A549 (cell line): ENCODE measurements around the gene PCNT. TPM values are rescaled to one million over a fixed set of nuclear protein-coding genes. Genes with fewer than 3 reads are reported as not detected.

ENCODE experiments used
- ATAC-seq, 2 experiments: fragments of 200-7000 bp in 1 of 2; fragments of >200 bp in 1 of 2; cut with Nextera tagmentation in 1 of 2; cut with Tn5 transposase in 1 of 2; 3 replicates each; pipeline versions ENCODE4 v1.8.0 to v1.9.1; 2018 to 2020; ENCODE audit warnings: mild to moderate bottlenecking in 1 of 2, moderate library complexity in 1 of 2
- CTCF ChIA-PET: fragments of 300-600 bp; sonication (Branson Sonifier 250); formaldehyde crosslinking; extraction: SDS; loops from one replicate; lab custom pipeline; 2021; ENCODE audit warnings: antibody characterized with exemption, inconsistent platforms; lab: Yijun Ruan, JAX
- POLR2A ChIA-PET: fragments of 350-600 bp; formaldehyde crosslinking; extraction: SDS; loops from one replicate; lab custom pipeline; 2021; ENCODE audit warnings: antibody characterized with exemption, inconsistent platforms; lab: Yijun Ruan, JAX
- DNase-seq, 2 experiments: peaks; one replicate each; pipeline versions ENCODE4 v3.0.0 to v3.0.0-alpha.2; 2011 to 2016; ENCODE audit warnings: low read depth in 1 of 2, low spot score in 1 of 2
- FAIRE-seq: peaks from 2 replicates; lab custom pipeline; 2011; peaks lifted over from hg19 to GRCh38; lab: Jason Lieb, UNC
- H3K27ac ChIP-seq, 2 experiments: fragments of >200 bp; sonication (Bioruptor Twin); formaldehyde crosslinking; 3 replicates each; pipeline ENCODE4 v1.5.1; 2016 to 2017
- H3K4me1 ChIP-seq: fragments of >200 bp; sonication (Bioruptor Twin); formaldehyde crosslinking; 3 replicates; pipeline ENCODE4 v1.6.1; 2016
- H3K4me2 ChIP-seq: fragments of >200 bp; sonication (Bioruptor Twin); formaldehyde crosslinking; 3 replicates; pipeline ENCODE4 v1.6.1; 2016
- H3K4me3 ChIP-seq: fragments of >200 bp; sonication (Bioruptor Twin); formaldehyde crosslinking; 3 replicates; pipeline ENCODE4 v1.5.1; 2016
- H3K9me3 ChIP-seq: fragments of >200 bp; sonication (Bioruptor Twin); formaldehyde crosslinking; 3 replicates; pipeline ENCODE4 v1.6.1; 2016
- BHLHE40 ChIP-seq: IDR thresholded peaks from 2 replicates; pipeline ENCODE4 v1.6.1; 2012; ENCODE audit warnings: low read depth, low read length, inconsistent platforms
- CBX2 ChIP-seq: fragments of 200-600 bp; sonication (generic); IDR thresholded peaks from 2 replicates; pipeline ENCODE4 v1.6.1; 2016; ENCODE audit warnings: low read depth, mild to moderate bottlenecking, borderline replicate concordance
- CBX8 ChIP-seq: fragments of 200-600 bp; sonication (generic); IDR thresholded peaks from 2 replicates; pipeline ENCODE4 v1.6.1; 2016
- CEBPB ChIP-seq, 2 experiments: fragments of >200 bp in 1 of 2; sonication (Bioruptor Twin) in 1 of 2; formaldehyde crosslinking in 1 of 2; IDR thresholded peaks; 2 replicates each; pipeline ENCODE4 v1.6.1; 2012 to 2016
- CHD4 ChIP-seq: fragments of 200-600 bp; sonication (generic); IDR thresholded peaks from 2 replicates; pipeline ENCODE4 v1.6.1; 2016; ENCODE audit warnings: antibody characterized with exemption, mild to moderate bottlenecking, borderline replicate concordance
- EHMT2 ChIP-seq: fragments of 200-600 bp; sonication (generic); IDR thresholded peaks from 2 replicates; pipeline ENCODE4 v1.6.1; 2016; ENCODE audit warnings: antibody characterized with exemption, low read depth, mild to moderate bottlenecking, moderate library complexity
- ESRRA ChIP-seq: fragments of 150-350 bp; IDR thresholded peaks from 2 replicates; pipeline ENCODE4 v1.6.1; 2014; ENCODE audit warnings: mild to moderate bottlenecking, low read length, borderline replicate concordance
- HOXA7 ChIP-seq: fragments of 250-450 bp; sonication (Bioruptor Pico); IDR thresholded peaks from 2 replicates; pipeline ENCODE4 v1.5.0; 2020; ENCODE audit warnings: mild to moderate bottlenecking, moderate library complexity
- KDM1A ChIP-seq: fragments of 200-600 bp; sonication (generic); IDR thresholded peaks from 2 replicates; pipeline ENCODE4 v1.6.1; 2016; ENCODE audit warnings: low read depth, mild to moderate bottlenecking
- KDM5A ChIP-seq: fragments of 200-600 bp; sonication (generic); IDR thresholded peaks from 2 replicates; pipeline ENCODE4 v1.6.1; 2016; ENCODE audit warnings: antibody characterized with exemption, mild to moderate bottlenecking
- MYC ChIP-seq: IDR thresholded peaks from 2 replicates; pipeline ENCODE4 v1.6.1; 2012; ENCODE audit warnings: mild to moderate bottlenecking, inconsistent platforms, low read length, improper control_type of control experiment, borderline replicate concordance
- NFE2L2 ChIP-seq: fragments of 150-350 bp; conservative IDR thresholded peaks from 2 replicates; pipeline ENCODE4 v1.6.1; 2014; ENCODE audit warnings: low read length
- RCOR1 ChIP-seq: fragments of 150-350 bp; IDR thresholded peaks from 2 replicates; pipeline ENCODE4 v1.6.1; 2014; ENCODE audit warnings: antibody characterized with exemption, low read length, low read depth
- RFX5 ChIP-seq: fragments of 450-650 bp; IDR thresholded peaks from 2 replicates; pipeline ENCODE4 v1.7.1; 2014; ENCODE audit warnings: antibody characterized with exemption, mild to moderate bottlenecking, moderate library complexity
- SMC3 ChIP-seq: fragments of >200 bp; sonication (Bioruptor Twin); formaldehyde crosslinking; IDR thresholded peaks from 3 replicates; pipeline ENCODE4 v1.6.1; 2018; ENCODE audit warnings: inconsistent platforms
- SREBF2 ChIP-seq: fragments of 450-650 bp; IDR thresholded peaks from 2 replicates; pipeline ENCODE4 v1.6.1; 2014; ENCODE audit warnings: mild to moderate bottlenecking, moderate library complexity
- ZC3H11A ChIP-seq: fragments of 450-650 bp; IDR thresholded peaks from 2 replicates; pipeline ENCODE4 v1.6.1; 2014; ENCODE audit warnings: antibody characterized with exemption, mild to moderate bottlenecking
- ZNF302 ChIP-seq: fragments of 250-450 bp; sonication (Bioruptor Pico); IDR thresholded peaks from 2 replicates; pipeline ENCODE4 v1.9.0; 2021; ENCODE audit warnings: inconsistent platforms, mild to moderate bottlenecking, moderate library complexity
- WGBS: methylation state at CpG from one replicate; pipeline ENCODE4 v1.1.6; 2017; ENCODE audit errors: missing lambda C conversion rate; 5-methylcytosine and 5-hydroxymethylcytosine counted together
- polyA plus RNA-seq, 4 experiments: library from polyadenylated mRNA; depleted of rRNA in 3 of 4; stranded (reverse); fragments of >200 nt; fragmentation: RNase III in 1 of 4; extraction: RNeasy Plus Mini Kit Qiagen cat#74134 plus additional on column Dnase treatment in 1 of 4; gene quantifications; 2 replicates in 3 of 4; 3 replicates in 1 of 4; pipeline ENCODE4 v1.2.3, GENCODE V29; 2011 to 2017
- TF ChIP-seq, protein P1 (sequence below): fragments of 250-450 bp; sonication (Bioruptor Pico); IDR thresholded peaks from 2 replicates; pipeline ENCODE4 v1.5.0; 2020; ENCODE audit warnings: low read depth, mild to moderate bottlenecking, moderate library complexity
- TF ChIP-seq, protein P2 (sequence below): fragments of >200 bp; sonication (Bioruptor Twin); formaldehyde crosslinking; IDR thresholded peaks from 3 replicates; pipeline ENCODE4 v1.5.1; 2016
- TF ChIP-seq, protein P3 (sequence below): IDR thresholded peaks from 2 replicates; pipeline ENCODE4 v1.6.1; 2012

PCNT gene
- polyA plus RNA-seq, 2 of the 4 experiments (the other 2 are of a cell fraction), result 11.1 to 14.6 TPM

DNA sequence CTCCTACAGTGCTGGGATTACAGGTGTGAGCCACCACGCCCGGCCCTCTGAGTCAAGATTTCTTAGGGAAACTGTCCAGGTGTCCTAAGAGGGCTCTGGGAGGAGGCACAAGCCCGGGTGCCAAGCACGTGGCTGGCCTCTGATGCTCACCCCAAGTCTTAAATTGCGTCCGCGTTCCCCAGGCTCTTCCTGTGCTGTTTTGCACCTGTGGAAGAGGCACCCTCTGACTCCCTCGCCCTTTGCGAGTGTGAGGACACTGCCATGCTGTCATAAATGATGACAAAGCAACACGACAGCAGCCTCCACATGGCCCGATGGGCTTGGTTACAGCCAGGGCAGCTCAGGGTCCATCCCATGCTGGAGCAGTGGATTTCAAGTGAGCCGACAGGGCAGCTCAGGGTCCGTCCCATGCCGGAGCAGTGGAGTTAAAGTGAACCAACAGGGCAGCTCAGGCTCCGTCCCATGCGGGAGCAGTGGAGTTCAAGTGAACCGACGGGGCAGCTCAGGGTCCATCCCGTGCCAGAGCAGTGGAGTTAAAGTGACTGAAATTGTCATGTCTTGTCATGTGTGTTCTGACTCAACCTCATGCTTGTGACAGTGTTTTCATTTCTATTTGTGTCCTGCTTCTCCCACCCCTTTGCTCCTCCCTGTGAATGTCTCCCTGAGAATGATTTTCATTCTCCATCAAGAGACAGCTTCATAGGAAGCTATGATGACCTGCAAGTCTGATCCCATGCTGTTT lies 33.9 kb downstream of the PCNT start:
- H3K4me1 ChIP-seq, result no peaks in the 10 kb centered on the region
- no peak for DNase-seq
- H3K9me3 ChIP-seq, result no peaks in the 10 kb centered on the region
- no peak overlapping the region for H3K4me3 ChIP-seq
- POLR2A ChIA-PET, result no interaction called here
- no peak for TF ChIP-seq BHLHE40
- TF ChIP-seq NFE2L2, result no peak
- no peak for TF ChIP-seq RFX5
- TF ChIP-seq KDM1A, result no peak
- TF ChIP-seq ESRRA, result no peak
- no peak for TF ChIP-seq KDM5A
- TF ChIP-seq, protein P1, sequence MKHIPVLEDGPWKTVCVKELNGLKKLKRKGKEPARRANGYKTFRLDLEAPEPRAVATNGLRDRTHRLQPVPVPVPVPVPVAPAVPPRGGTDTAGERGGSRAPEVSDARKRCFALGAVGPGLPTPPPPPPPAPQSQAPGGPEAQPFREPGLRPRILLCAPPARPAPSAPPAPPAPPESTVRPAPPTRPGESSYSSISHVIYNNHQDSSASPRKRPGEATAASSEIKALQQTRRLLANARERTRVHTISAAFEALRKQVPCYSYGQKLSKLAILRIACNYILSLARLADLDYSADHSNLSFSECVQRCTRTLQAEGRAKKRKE, result no peak
- no peak for TF ChIP-seq CBX8
- TF ChIP-seq CHD4, result no peak
- 96% methylated on average over 16 of the region's 19 CpGs for WGBS
- no peak overlapping the region for H3K27ac ChIP-seq
- H3K4me2 ChIP-seq, result no peak overlapping the region
- no peak for ATAC-seq
- CTCF ChIA-PET, result interaction anchor here (1.2 kb wide), 1 partner anchor 10 kb away, joined by 3 read pairs; no protein-coding TSS in a partner anchor
- FAIRE-seq, result no peak

DNA sequence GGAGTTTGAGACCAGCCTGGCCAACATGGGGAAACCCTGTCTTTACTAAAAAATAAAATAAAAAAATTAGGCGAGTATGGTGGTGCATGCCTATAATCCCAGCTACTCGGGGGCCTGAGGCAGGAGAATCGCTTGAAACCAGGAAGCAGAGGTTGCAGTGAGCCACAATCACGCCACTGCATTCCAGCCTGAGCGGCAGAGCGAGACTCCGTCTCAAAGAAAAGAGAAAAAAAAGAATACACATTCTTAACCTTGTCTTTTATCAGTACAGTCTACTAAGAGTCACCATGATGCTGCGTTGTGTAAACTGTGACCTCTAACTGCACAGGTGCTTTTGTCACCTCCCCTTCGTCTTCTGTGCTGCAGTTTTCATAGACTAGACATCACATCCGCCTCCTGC lies 37.2 kb downstream of the PCNT start:
- CTCF ChIA-PET, result no interaction called here
- Histone ChIP-seq H3K4me1 (no peaks in the 10 kb centered on the region), H3K27ac (no peak overlapping the region), H3K4me2 (no peak overlapping the region), H3K4me3 (no peak overlapping the region), H3K9me3 (no peaks in the 10 kb centered on the region)
- TF ChIP-seq CEBPB (IDR thresholded peaks at IDR 0.05), result no peak
- TF ChIP-seq RCOR1, result no peak
- TF ChIP-seq, protein P1, result no peak
- TF ChIP-seq, protein P2, sequence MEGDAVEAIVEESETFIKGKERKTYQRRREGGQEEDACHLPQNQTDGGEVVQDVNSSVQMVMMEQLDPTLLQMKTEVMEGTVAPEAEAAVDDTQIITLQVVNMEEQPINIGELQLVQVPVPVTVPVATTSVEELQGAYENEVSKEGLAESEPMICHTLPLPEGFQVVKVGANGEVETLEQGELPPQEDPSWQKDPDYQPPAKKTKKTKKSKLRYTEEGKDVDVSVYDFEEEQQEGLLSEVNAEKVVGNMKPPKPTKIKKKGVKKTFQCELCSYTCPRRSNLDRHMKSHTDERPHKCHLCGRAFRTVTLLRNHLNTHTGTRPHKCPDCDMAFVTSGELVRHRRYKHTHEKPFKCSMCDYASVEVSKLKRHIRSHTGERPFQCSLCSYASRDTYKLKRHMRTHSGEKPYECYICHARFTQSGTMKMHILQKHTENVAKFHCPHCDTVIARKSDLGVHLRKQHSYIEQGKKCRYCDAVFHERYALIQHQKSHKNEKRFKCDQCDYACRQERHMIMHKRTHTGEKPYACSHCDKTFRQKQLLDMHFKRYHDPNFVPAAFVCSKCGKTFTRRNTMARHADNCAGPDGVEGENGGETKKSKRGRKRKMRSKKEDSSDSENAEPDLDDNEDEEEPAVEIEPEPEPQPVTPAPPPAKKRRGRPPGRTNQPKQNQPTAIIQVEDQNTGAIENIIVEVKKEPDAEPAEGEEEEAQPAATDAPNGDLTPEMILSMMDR, result no peak
- no peak for TF ChIP-seq EHMT2
- no peak for TF ChIP-seq MYC
- no peak for TF ChIP-seq CBX8
- TF ChIP-seq, protein P3, sequence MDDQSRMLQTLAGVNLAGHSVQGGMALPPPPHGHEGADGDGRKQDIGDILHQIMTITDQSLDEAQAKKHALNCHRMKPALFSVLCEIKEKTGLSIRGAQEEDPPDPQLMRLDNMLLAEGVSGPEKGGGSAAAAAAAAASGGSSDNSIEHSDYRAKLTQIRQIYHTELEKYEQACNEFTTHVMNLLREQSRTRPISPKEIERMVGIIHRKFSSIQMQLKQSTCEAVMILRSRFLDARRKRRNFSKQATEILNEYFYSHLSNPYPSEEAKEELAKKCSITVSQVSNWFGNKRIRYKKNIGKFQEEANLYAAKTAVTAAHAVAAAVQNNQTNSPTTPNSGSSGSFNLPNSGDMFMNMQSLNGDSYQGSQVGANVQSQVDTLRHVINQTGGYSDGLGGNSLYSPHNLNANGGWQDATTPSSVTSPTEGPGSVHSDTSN, result no peak
- no peak for TF ChIP-seq ZC3H11A
- TF ChIP-seq CBX2, result no peak
- no peak for TF ChIP-seq SMC3
- no peak for TF ChIP-seq ZNF302 (CRISPR knock-in tag)
- no peak for TF ChIP-seq HOXA7 (CRISPR knock-in tag)
- no peak for TF ChIP-seq SREBF2
- no peak for ATAC-seq
- POLR2A ChIA-PET, result no interaction called here
- no peak for FAIRE-seq
- no peak for DNase-seq
- WGBS, result 95% methylated on average over 10 of the region's 10 CpGs
